Measurements from ENCODE around the gene STK39.
A peak's percentile ranks its signal among the peaks of the same experiment; 100 is the strongest.
"Not testable (repeated sequence)": the region's sequence is repeated elsewhere in the genome, so short reads cannot be mapped to it uniquely, and the experiment has no call there.

STK39 gene

GRCh38 chr2:168044579-168044978 is 202.8 kb downstream of the STK39 start:
- H3K9me3 Mint-ChIP-seq, result no peaks in the 10 kb centered on the region
- H3K4me1 Mint-ChIP-seq (ENCODE audit: low read depth), result peaks cover 40% of the 10 kb centered on the region
- peaks cover 24% of the 10 kb centered on the region for H3K36me3 Mint-ChIP-seq (ENCODE audit: low read depth)
- no peaks in the 10 kb centered on the region for H3K27me3 Mint-ChIP-seq (ENCODE audit: low read depth)
- no peak overlapping the region for H3K27ac Mint-ChIP-seq
- DNase-seq (ENCODE audit: low spot score), result no peak
- no peak overlapping the region for H3K4me3 Mint-ChIP-seq

- Mint-ChIP-seq H3K4me1 (ENCODE audit: low read depth) (peaks cover 40% of the 10 kb centered on the region), H3K4me3 (no peak overlapping the region), H3K9me3 (no peaks in the 10 kb centered on the region), H3K36me3 (ENCODE audit: low read depth) (peaks cover 24% of the 10 kb centered on the region), H3K27me3 (ENCODE audit: low read depth) (no peaks in the 10 kb centered on the region), H3K27ac (no peak overlapping the region)
- DNase-seq (ENCODE audit: low spot score), result no peak
Measured at GRCh38 chr2:168044176-168044575, 203.2 kb downstream of the STK39 start.

DNA sequence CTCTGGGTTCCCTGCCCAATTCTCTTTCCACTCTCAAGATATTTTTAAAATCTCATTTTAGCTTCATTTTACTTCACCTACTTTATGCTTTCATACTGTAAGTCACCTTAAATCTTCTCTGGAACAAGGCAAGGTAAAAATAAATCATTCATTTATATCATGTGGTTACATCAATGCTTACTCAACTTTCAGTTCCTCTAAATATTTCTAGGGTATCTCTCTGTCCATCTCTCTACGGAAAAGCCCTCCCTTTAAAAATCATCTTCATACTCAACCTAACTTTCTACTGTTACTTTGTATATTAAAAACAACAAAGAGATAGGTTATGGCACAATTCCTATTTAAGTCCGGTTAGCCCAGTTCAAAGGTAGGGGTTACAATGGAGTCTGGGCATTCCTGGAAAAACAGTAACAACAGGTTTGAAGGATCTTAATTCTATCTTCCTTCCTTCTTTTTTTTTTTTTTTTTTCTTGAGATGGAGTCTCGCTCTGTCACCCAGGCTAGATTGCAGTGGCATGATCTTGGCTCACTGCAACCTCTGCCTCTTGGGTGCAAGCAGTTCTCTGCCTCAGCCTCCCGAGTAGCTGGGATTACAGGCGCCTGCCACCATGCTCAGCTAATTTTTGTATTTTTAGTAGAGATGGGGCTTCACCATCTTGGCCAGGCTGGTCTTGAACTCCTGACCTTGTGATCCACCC is 205.1 kb downstream of the STK39 start:
- H3K36me3 Mint-ChIP-seq (ENCODE audit: low read depth), result peaks cover 25% of the 10 kb centered on the region
- peaks cover 54% of the 10 kb centered on the region for H3K4me1 Mint-ChIP-seq (ENCODE audit: low read depth)
- not testable (repeated sequence) for DNase-seq (ENCODE audit: low spot score); H3K9me3 Mint-ChIP-seq; H3K27me3 Mint-ChIP-seq (ENCODE audit: low read depth)
- H3K27ac Mint-ChIP-seq, result peak overlapping the region; percentile 23
- H3K4me3 Mint-ChIP-seq, result peak overlapping the region; percentile 56

GRCh38 chr2:168039881-168040280 is 207.5 kb downstream of the STK39 start:
- no peaks in the 10 kb centered on the region for H3K27me3 Mint-ChIP-seq (ENCODE audit: low read depth)
- no peaks in the 10 kb centered on the region for H3K9me3 Mint-ChIP-seq
- no peak overlapping the region for H3K27ac Mint-ChIP-seq
- H3K36me3 Mint-ChIP-seq (ENCODE audit: low read depth), result peaks cover 36% of the 10 kb centered on the region
- H3K4me3 Mint-ChIP-seq, result no peak overlapping the region
- DNase-seq (ENCODE audit: low spot score), result no peak
- H3K4me1 Mint-ChIP-seq (ENCODE audit: low read depth), result peaks cover 61% of the 10 kb centered on the region

DNA sequence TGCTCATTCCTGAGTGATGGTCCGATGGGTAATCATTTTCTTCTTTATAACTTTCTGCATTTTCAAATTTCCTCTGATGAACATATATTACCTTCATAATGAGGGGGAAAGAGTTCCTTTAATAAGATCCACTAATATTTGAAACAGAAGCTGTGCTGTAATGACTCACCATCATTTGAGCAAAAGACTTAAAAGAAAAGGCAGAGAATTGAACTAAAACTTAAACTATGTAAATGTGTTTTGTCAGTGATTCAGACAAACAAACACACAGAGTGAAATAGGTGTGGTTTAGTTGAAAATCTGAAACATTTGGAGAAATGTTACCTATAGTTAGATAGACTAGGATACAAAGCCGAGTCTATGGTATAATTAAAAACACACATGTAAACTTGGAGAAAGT is 209.6 kb downstream of the STK39 start:
- no peak for DNase-seq (ENCODE audit: low spot score)
- no peak overlapping the region for H3K27ac Mint-ChIP-seq
- H3K27me3 Mint-ChIP-seq (ENCODE audit: low read depth), result no peaks in the 10 kb centered on the region
- H3K36me3 Mint-ChIP-seq (ENCODE audit: low read depth), result peaks cover 42% of the 10 kb centered on the region
- H3K4me1 Mint-ChIP-seq (ENCODE audit: low read depth), result peaks cover 46% of the 10 kb centered on the region
- H3K4me3 Mint-ChIP-seq, result no peak overlapping the region
- no peaks in the 10 kb centered on the region for H3K9me3 Mint-ChIP-seq

- H3K4me3 Mint-ChIP-seq, result no peak overlapping the region
- H3K4me1 Mint-ChIP-seq (ENCODE audit: low read depth), result peaks cover 28% of the 10 kb centered on the region
- no peak for DNase-seq (ENCODE audit: low spot score)
- no peaks in the 10 kb centered on the region for H3K9me3 Mint-ChIP-seq
- H3K27ac Mint-ChIP-seq, result no peak overlapping the region
- no peaks in the 10 kb centered on the region for H3K27me3 Mint-ChIP-seq (ENCODE audit: low read depth)
- peaks cover 35% of the 10 kb centered on the region for H3K36me3 Mint-ChIP-seq (ENCODE audit: low read depth)
Measured at GRCh38 chr2:168035458-168035857, 211.9 kb downstream of the STK39 start.

DNA sequence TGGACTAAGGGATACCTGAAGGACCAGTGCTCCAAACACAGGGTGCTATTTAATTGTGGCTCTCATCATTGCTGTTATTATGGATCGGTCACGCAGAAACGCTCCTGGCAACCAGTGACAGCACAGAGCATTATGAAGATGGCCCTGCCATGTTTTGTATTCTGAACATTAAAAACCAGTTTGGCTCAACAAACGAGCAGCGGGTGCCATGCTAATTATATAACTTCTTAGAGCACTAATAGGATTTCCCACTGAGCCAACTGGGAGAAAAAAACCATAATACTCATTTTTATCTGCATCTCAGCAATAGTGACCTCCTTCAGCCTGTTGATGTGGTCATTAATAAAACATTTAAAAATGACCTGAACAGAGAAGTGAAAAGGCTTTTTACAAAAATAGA is 212.8 kb downstream of the STK39 start:
- Mint-ChIP-seq H3K9me3 (no peaks in the 10 kb centered on the region), H3K36me3 (ENCODE audit: low read depth) (peaks cover 33% of the 10 kb centered on the region), H3K27ac (no peak overlapping the region), H3K27me3 (ENCODE audit: low read depth) (no peaks in the 10 kb centered on the region), H3K4me1 (ENCODE audit: low read depth) (peaks cover 25% of the 10 kb centered on the region), H3K4me3 (no peak overlapping the region)
- DNase-seq (ENCODE audit: low spot score), result no peak

DNA sequence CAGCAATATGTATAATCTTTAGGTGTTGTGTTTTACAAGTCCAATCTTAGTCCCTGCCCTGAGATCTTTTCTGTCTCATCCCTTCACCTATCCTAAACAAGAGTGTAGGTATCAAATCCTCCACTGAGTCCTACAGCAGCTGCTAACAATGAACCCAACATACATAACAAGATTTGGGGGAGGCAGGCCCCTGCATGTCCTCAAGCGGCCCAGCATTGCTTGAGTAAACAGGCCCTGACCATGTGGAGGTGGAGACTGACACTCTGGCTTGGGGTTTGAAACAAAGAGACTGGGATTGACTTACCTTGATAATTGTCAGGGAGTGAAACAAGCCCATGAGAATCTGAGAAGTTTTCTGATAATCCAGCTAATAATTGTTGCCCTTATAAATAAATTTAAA is 213.4 kb downstream of the STK39 start:
- Mint-ChIP-seq H3K4me1 (ENCODE audit: low read depth) (peaks cover 25% of the 10 kb centered on the region), H3K36me3 (ENCODE audit: low read depth) (peaks cover 35% of the 10 kb centered on the region), H3K27ac (no peak overlapping the region), H3K27me3 (ENCODE audit: low read depth) (no peaks in the 10 kb centered on the region), H3K9me3 (no peaks in the 10 kb centered on the region), H3K4me3 (no peak overlapping the region)
- no peak for DNase-seq (ENCODE audit: low spot score)

- Mint-ChIP-seq H3K9me3 (no peaks in the 10 kb centered on the region), H3K4me1 (ENCODE audit: low read depth) (peaks cover 12% of the 10 kb centered on the region), H3K27me3 (ENCODE audit: low read depth) (no peaks in the 10 kb centered on the region), H3K27ac (no peak overlapping the region), H3K36me3 (ENCODE audit: low read depth) (peaks cover 29% of the 10 kb centered on the region), H3K4me3 (no peak overlapping the region)
- DNase-seq (ENCODE audit: low spot score), result no peak
Measured at GRCh38 chr2:168032091-168032490, 215.3 kb downstream of the STK39 start.

- DNase-seq (ENCODE audit: low spot score), result peak; percentile 26
- H3K36me3 Mint-ChIP-seq (ENCODE audit: low read depth), result peaks cover 25% of the 10 kb centered on the region
- H3K9me3 Mint-ChIP-seq, result no peaks in the 10 kb centered on the region
- H3K4me3 Mint-ChIP-seq, result no peak overlapping the region
- peaks cover 8% of the 10 kb centered on the region for H3K4me1 Mint-ChIP-seq (ENCODE audit: low read depth)
- no peak overlapping the region for H3K27ac Mint-ChIP-seq
- H3K27me3 Mint-ChIP-seq (ENCODE audit: low read depth), result no peaks in the 10 kb centered on the region
Measured at GRCh38 chr2:168030862-168031624, 216.4 kb downstream of the STK39 start.

DNA sequence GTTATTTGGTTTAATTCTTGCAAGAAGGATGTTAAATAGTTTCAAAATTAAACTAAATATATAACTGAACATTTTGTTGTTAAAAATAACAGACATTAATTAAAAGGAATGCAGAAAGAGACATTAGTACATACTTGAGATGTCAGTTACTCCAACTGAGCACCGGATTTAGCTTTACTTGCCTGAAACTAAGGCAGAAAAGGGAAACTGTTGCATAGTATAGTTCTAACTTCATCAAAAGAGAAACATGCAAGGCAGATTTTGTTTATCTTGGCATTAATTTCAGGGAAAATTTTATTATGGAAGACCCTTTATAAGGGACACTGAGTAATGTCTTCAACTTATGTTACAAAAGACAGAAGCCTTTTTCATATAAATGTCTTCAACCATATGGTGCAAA is 218.3 kb downstream of the STK39 start:
- Mint-ChIP-seq H3K36me3 (ENCODE audit: low read depth) (peaks cover 22% of the 10 kb centered on the region), H3K27me3 (ENCODE audit: low read depth) (no peaks in the 10 kb centered on the region), H3K4me3 (no peak overlapping the region), H3K4me1 (ENCODE audit: low read depth) (peaks cover 8% of the 10 kb centered on the region), H3K9me3 (no peaks in the 10 kb centered on the region), H3K27ac (no peak overlapping the region)
- DNase-seq (ENCODE audit: low spot score), result no peak

GRCh38 chr2:168028362-168028761 is 219.0 kb downstream of the STK39 start:
- Mint-ChIP-seq H3K27ac (no peak overlapping the region), H3K27me3 (ENCODE audit: low read depth) (no peaks in the 10 kb centered on the region), H3K36me3 (ENCODE audit: low read depth) (peaks cover 18% of the 10 kb centered on the region), H3K4me3 (no peak overlapping the region), H3K9me3 (no peaks in the 10 kb centered on the region), H3K4me1 (ENCODE audit: low read depth) (peaks cover 8% of the 10 kb centered on the region)
- no peak for DNase-seq (ENCODE audit: low spot score)

- Mint-ChIP-seq H3K9me3 (no peaks in the 10 kb centered on the region), H3K4me3 (no peak overlapping the region), H3K27ac (no peak overlapping the region), H3K4me1 (ENCODE audit: low read depth) (peaks cover 8% of the 10 kb centered on the region), H3K27me3 (ENCODE audit: low read depth) (no peaks in the 10 kb centered on the region), H3K36me3 (ENCODE audit: low read depth) (peaks cover 16% of the 10 kb centered on the region)
- DNase-seq (ENCODE audit: low spot score), result no peak
Measured at GRCh38 chr2:168025487-168026202, 221.8 kb downstream of the STK39 start.

- H3K4me1 Mint-ChIP-seq (ENCODE audit: low read depth), result peaks cover 8% of the 10 kb centered on the region
- H3K36me3 Mint-ChIP-seq (ENCODE audit: low read depth), result peaks cover 14% of the 10 kb centered on the region
- H3K27me3 Mint-ChIP-seq (ENCODE audit: low read depth), result no peaks in the 10 kb centered on the region
- no peak overlapping the region for H3K27ac Mint-ChIP-seq
- no peak for DNase-seq (ENCODE audit: low spot score)
- no peaks in the 10 kb centered on the region for H3K9me3 Mint-ChIP-seq
- no peak overlapping the region for H3K4me3 Mint-ChIP-seq
Measured at GRCh38 chr2:168024459-168024858, 222.9 kb downstream of the STK39 start.
